HCT116 (cell line): Measurements from ENCODE around the gene PIP4P1.

Source experiments
- CTCF ChIP-seq, 3 experiments: fragments of 200-600 bp in 1 of 3; sonication (generic) in 1 of 3; IDR thresholded peaks in 2 of 3; conservative IDR thresholded peaks in 1 of 3; 2 replicates each; pipeline ENCODE4 v1.5.1; 2012 to 2017; ENCODE audit warnings: low read depth in 2 of 3, low read length in 2 of 3, antibody characterized with exemption in 1 of 3, borderline replicate concordance in 1 of 3, control low read depth in 1 of 3, mild to moderate bottlenecking in 1 of 3, mixed read lengths in 1 of 3, mixed run types in 1 of 3, moderate library complexity in 1 of 3; ENCODE audit not compliant: insufficient read depth in 1 of 3
- ELF1 ChIP-seq: IDR thresholded peaks from 2 replicates; pipeline ENCODE4 v1.6.1; 2012; ENCODE audit warnings: low read depth, borderline replicate concordance
- EZH2 ChIP-seq: fragments of 200-600 bp; sonication (generic); IDR thresholded peaks from 2 replicates; pipeline ENCODE4 v1.6.1; 2017; ENCODE audit warnings: antibody characterized with exemption, mixed run types
- MAX ChIP-seq: IDR thresholded peaks from 2 replicates; pipeline ENCODE4 v1.6.1; 2012
- POLR2A ChIP-seq: IDR thresholded peaks from 2 replicates; pipeline ENCODE4 v1.7.0; 2011; ENCODE audit warnings: borderline replicate concordance; ENCODE audit not compliant: insufficient read depth, insufficient read length; ENCODE audit errors: extremely low read depth
- POLR2AphosphoS5 ChIP-seq: IDR thresholded peaks from 2 replicates; pipeline ENCODE4 v1.6.1; 2011; ENCODE audit warnings: mild to moderate bottlenecking, low read depth, low read length, moderate library complexity
- SIN3A ChIP-seq: IDR thresholded peaks from 2 replicates; pipeline ENCODE4 v1.6.1; 2012; ENCODE audit warnings: low read depth
- SP1 ChIP-seq: IDR thresholded peaks from 2 replicates; pipeline ENCODE4 v1.6.1; 2012; ENCODE audit warnings: low read depth
- YY1 ChIP-seq: IDR thresholded peaks from 2 replicates; pipeline ENCODE4 v1.6.1; 2011; ENCODE audit warnings: low read length, low read depth, moderate library complexity, mild to moderate bottlenecking; ENCODE audit not compliant: insufficient replicate concordance; ENCODE audit errors: extremely low read depth

- TF ChIP-seq EZH2 (no peak), CTCF (IDR thresholded peaks at IDR 0.05 in 2 of 3, conservative IDR thresholded peaks at IDR 0.05 in 1 of 3; ENCODE audit: borderline replicate concordance in 1 of 3, insufficient read depth in 1 of 3, low read depth in 2 of 3, low read length in 2 of 3) (no peak), SP1 (peak; percentile 89), POLR2AphosphoS5 (peak; percentile 59; the same call in 1 of the 2 replicates), MAX (peak; percentile 96), YY1 (no peak), SIN3A (no peak), ELF1 (no peak), POLR2A (peak; percentile 94)
Measured at GRCh38 chr14:20461225-20462141, at the start of gene PIP4P1.
